IMR-90 (cell line): ENCODE measurements around the gene OSBPL2. TPM values are rescaled to one million over a fixed set of nuclear protein-coding genes. Genes with fewer than 3 reads are reported as not detected.

Experiments
- ATAC-seq: fragments of 200-7000 bp; cut with Tn5 transposase; 2 replicates; pipeline ENCODE4 v1.9.1; 2020; ENCODE audit warnings: low read depth, mild to moderate bottlenecking, moderate library complexity
- BruUV-seq: library from RNA; stranded (reverse); fragments of 400-500 nt; replicated peaks from 2 replicates; lab custom pipeline; 2021; lab: Mats Ljungman, UMichigan
- CTCF ChIA-PET: fragments of 300-600 bp; formaldehyde crosslinking; extraction: SDS; loops from one replicate; lab custom pipeline; 2021; ENCODE audit warnings: antibody characterized with exemption; lab: Yijun Ruan, JAX
- POLR2A ChIA-PET: fragments of 300-600 bp; sonication (Branson Sonifier 250); formaldehyde crosslinking; loops from one replicate; lab custom pipeline; 2022; ENCODE audit warnings: antibody characterized with exemption; ENCODE audit not compliant: unreplicated experiment; lab: Charles Lee
- DNase-seq: peaks from one replicate; pipeline ENCODE4 v3.0.0; 2013
- H2AFZ ChIP-seq: replicated peaks from 2 replicates; pipeline ENCODE3; 2013; ENCODE audit warnings: low read length, mild to moderate bottlenecking; ENCODE audit not compliant: poor library complexity
- H2AK5ac ChIP-seq: 2 replicates; pipeline ENCODE4 v1.6.1; 2013; ENCODE audit warnings: low read depth, low read length, inconsistent platforms
- H2AK9ac ChIP-seq: replicated peaks from 2 replicates; pipeline ENCODE3; 2013; ENCODE audit warnings: mild to moderate bottlenecking, low read depth, low read length, moderate library complexity; ENCODE audit not compliant: poor library complexity
- H2BK120ac ChIP-seq: 2 replicates; pipeline ENCODE4 v1.6.1; 2013; ENCODE audit warnings: low read depth, low read length, inconsistent platforms
- H2BK15ac ChIP-seq: 3 replicates; pipeline ENCODE4 v1.6.1; 2013; ENCODE audit warnings: low read depth, low read length, inconsistent platforms
- H2BK20ac ChIP-seq: 2 replicates; pipeline ENCODE4 v1.6.1; 2013; ENCODE audit warnings: low read depth, mild to moderate bottlenecking, inconsistent platforms, low read length, moderate library complexity
- H2BK5ac ChIP-seq: 2 replicates; pipeline ENCODE4 v1.6.1; 2013; ENCODE audit warnings: mild to moderate bottlenecking, low read depth, low read length, inconsistent platforms; ENCODE audit not compliant: poor library complexity, severe bottlenecking
- H3K14ac ChIP-seq: replicated peaks from 2 replicates; pipeline ENCODE4 v1.6.1; 2013; ENCODE audit warnings: low read depth, low read length, inconsistent platforms
- H3K18ac ChIP-seq: 2 replicates; pipeline ENCODE4 v1.6.1; 2013; ENCODE audit warnings: low read depth, low read length, control low read depth
- H3K23ac ChIP-seq: 2 replicates; pipeline ENCODE4 v1.6.1; 2013; ENCODE audit warnings: low read depth, low read length, inconsistent platforms
- H3K27ac ChIP-seq: 2 replicates; pipeline ENCODE4 v1.5.1; 2013; ENCODE audit warnings: mild to moderate bottlenecking, control low read depth, low read length; ENCODE audit not compliant: insufficient read depth
- H3K27me3 ChIP-seq: 2 replicates; pipeline ENCODE4 v1.6.1; 2013; ENCODE audit warnings: low read length; ENCODE audit not compliant: control insufficient read depth, insufficient read depth
- H3K36me3 ChIP-seq: 2 replicates; pipeline ENCODE4 v1.6.1; 2013; ENCODE audit warnings: low read length, mixed read lengths; ENCODE audit not compliant: control insufficient read depth, insufficient read depth
- H3K4ac ChIP-seq: 2 replicates; pipeline ENCODE4 v1.6.1; 2013; ENCODE audit warnings: low read depth, low read length, inconsistent platforms
- H3K4me1 ChIP-seq: 2 replicates; pipeline ENCODE4 v1.6.1; 2013; ENCODE audit warnings: low read length, mixed read lengths; ENCODE audit not compliant: control insufficient read depth, insufficient read depth
- H3K4me2 ChIP-seq: 2 replicates; pipeline ENCODE4 v1.6.1; 2013; ENCODE audit warnings: low read depth, mild to moderate bottlenecking, control low read depth, low read length, moderate library complexity
- H3K4me3 ChIP-seq: 2 replicates; pipeline ENCODE4 v1.5.1; 2013; ENCODE audit warnings: low read depth, mild to moderate bottlenecking, control low read depth, low read length, moderate library complexity; ENCODE audit not compliant: insufficient read depth
- H3K56ac ChIP-seq: 2 replicates; pipeline ENCODE4 v1.6.1; 2013; ENCODE audit warnings: low read length, inconsistent platforms; ENCODE audit not compliant: insufficient read depth; ENCODE audit errors: extremely low read depth
- H3K79me1 ChIP-seq, 2 experiments: 2 replicates each; pipeline ENCODE4 v1.6.1; 2013; ENCODE audit warnings: low read length in 2 of 2, inconsistent platforms in 1 of 2, low read depth in 1 of 2
- H3K9ac ChIP-seq: 2 replicates; pipeline ENCODE4 v1.6.1; 2013; ENCODE audit warnings: low read depth, low read length, control low read depth
- H3K9me1 ChIP-seq: 2 replicates; pipeline ENCODE4 v1.6.1; 2013; ENCODE audit warnings: low read length, inconsistent platforms; ENCODE audit not compliant: insufficient read depth
- H3K9me3 ChIP-seq: 2 replicates; pipeline ENCODE4 v1.6.1; 2013; ENCODE audit warnings: low read length; ENCODE audit not compliant: control insufficient read depth, insufficient read depth
- H4K20me1 ChIP-seq: 2 replicates; pipeline ENCODE4 v1.6.1; 2013; ENCODE audit warnings: low read length, inconsistent platforms; ENCODE audit not compliant: insufficient read depth
- H4K5ac ChIP-seq: 2 replicates; pipeline ENCODE4 v1.6.1; 2013; ENCODE audit warnings: mild to moderate bottlenecking, low read depth, low read length, control low read depth
- H4K8ac ChIP-seq, 2 experiments: 2 replicates each; pipeline ENCODE4 v1.6.1; 2013; ENCODE audit warnings: low read depth in 2 of 2, low read length in 2 of 2, control low read depth in 1 of 2, inconsistent platforms in 1 of 2
- H4K91ac ChIP-seq: 2 replicates; pipeline ENCODE4 v1.6.1; 2013; ENCODE audit warnings: low read depth, low read length, inconsistent platforms; ENCODE audit not compliant: insufficient read depth
- CEBPB ChIP-seq: IDR thresholded peaks from 2 replicates; pipeline ENCODE4 v1.6.1; 2012; ENCODE audit warnings: low read depth, low read length, improper control_type of control experiment
- FOS ChIP-seq: fragments of 150-350 bp; IDR thresholded peaks from 2 replicates; pipeline ENCODE4 v1.6.1; 2016; ENCODE audit warnings: low read depth, low read length
- MAFK ChIP-seq: IDR thresholded peaks from 2 replicates; pipeline ENCODE4 v1.6.1; 2012; ENCODE audit warnings: low read depth, low read length, improper control_type of control experiment
- POLR2A ChIP-seq: IDR thresholded peaks from 2 replicates; pipeline ENCODE4 v1.6.1; 2012; ENCODE audit warnings: mild to moderate bottlenecking, low read depth, low read length
- RAD21 ChIP-seq: IDR thresholded peaks from 2 replicates; pipeline ENCODE4 v1.6.1; 2012; ENCODE audit warnings: low read length, improper control_type of control experiment
- SMC3 ChIP-seq: fragments of 150-350 bp; IDR thresholded peaks from 2 replicates; pipeline ENCODE4 v1.6.1; 2016; ENCODE audit warnings: low read depth, mild to moderate bottlenecking, antibody characterized with exemption, low read length, moderate library complexity
- WGBS, 2 experiments: methylation state at CpG; one replicate each; pipeline versions ENCODE4 v1.1.5 to v1.1.7; 2013; ENCODE audit warnings: missing lambda C conversion rate in 2 of 2; ENCODE audit not compliant: insufficient read length in 1 of 2; ENCODE audit errors: extremely low coverage in 2 of 2; 5-methylcytosine and 5-hydroxymethylcytosine counted together
- dilution Hi-C: fragments of 300-500 bp; cut with HindIII; formaldehyde crosslinking; loops from one replicate; pipeline ENCODE4 v1.14.3; 2018; ENCODE audit warnings: low sequenced_read_pairs; ENCODE audit not compliant: unreplicated experiment
- in situ Hi-C: fragments of 300-500 bp; cut with MboI; formaldehyde crosslinking; loops from 3 replicates; pipeline ENCODE4 v1.14.3; 2019; ENCODE audit warnings: low sequenced_read_pairs, inconsistent platforms, mixed read lengths
- intact Hi-C: fragments of 100-400 bp; cut with micrococcal nuclease; formaldehyde crosslinking; loops from 2 replicates; pipeline ENCODE4 v1.10.0; 2022
- polyA plus RNA-seq, 3 experiments: library from polyadenylated mRNA; depleted of rRNA; stranded (reverse); fragments of >200 nt; gene quantifications; 2 replicates each; pipeline ENCODE4 v1.2.3, GENCODE V29; 2012; ENCODE audit warnings: low replicate concordance in 1 of 3
- total RNA-seq: library from RNA; depleted of rRNA; stranded (reverse); fragments of >200 nt; gene quantifications from 2 replicates; pipeline ENCODE4 v1.2.3, GENCODE V29; 2012
- TF ChIP-seq, protein P1 (sequence below): fragments of 150-350 bp; IDR thresholded peaks from 2 replicates; pipeline ENCODE4 v1.6.1; 2016; ENCODE audit warnings: low read depth, mild to moderate bottlenecking, low read length, moderate library complexity, borderline replicate concordance

The OSBPL2 gene
- total and polyA plus RNA-seq, 2 of the 4 experiments (the other 2 are of a cell fraction), result 19.3 to 27.6 TPM

DNA sequence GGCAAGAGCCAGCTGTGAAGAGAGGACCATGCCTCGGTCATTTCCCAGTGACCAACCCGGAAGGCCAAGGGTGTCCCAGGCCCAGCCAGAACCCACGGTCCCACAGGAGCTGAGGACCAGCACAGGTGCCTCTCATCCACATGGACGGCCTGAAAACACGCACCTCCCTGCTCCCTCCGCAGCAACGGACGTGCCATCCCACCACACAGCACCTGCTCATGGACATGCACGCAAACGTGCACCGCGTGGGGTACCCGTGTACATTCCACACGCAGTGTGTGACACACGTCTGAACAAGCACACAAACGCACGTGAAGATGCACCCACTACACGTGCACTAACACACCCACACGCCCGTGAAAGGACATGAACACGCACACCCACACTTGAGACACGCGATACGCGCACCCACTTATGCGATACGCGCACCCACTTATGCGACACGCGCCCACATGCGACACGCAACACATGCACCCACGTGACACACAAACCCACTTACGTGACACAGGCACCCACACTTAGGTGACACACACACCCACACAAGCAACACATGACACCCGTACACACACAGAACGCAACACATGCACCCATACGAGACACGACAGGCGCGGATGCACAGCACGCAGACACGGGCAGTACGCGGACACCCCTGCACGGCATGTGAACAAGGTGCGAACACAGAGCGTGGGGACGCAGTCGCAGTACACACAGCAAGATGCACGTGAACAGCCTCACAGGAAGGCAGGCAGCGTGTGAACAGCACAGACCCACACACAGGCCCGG is 98.6 kb downstream of the OSBPL2 start:
- ChIA-PET POLR2A (no interaction called here), CTCF (no interaction called here)
- BruUV-seq, result no TSS peak
- no peak overlapping the region for H3K27ac ChIP-seq
- H3K4ac ChIP-seq, result no peak overlapping the region
- H2BK15ac ChIP-seq, result no peak overlapping the region
- no peak overlapping the region for H4K5ac ChIP-seq
- H3K9me1 ChIP-seq, result no peaks in the 10 kb centered on the region
- DNase-seq, result no peak
- H3K4me3 ChIP-seq, result no peak overlapping the region
- no peak overlapping the region for H3K18ac ChIP-seq
- H3K9me3 ChIP-seq, result peaks cover 2% of the 10 kb centered on the region
- TF ChIP-seq, protein P1, sequence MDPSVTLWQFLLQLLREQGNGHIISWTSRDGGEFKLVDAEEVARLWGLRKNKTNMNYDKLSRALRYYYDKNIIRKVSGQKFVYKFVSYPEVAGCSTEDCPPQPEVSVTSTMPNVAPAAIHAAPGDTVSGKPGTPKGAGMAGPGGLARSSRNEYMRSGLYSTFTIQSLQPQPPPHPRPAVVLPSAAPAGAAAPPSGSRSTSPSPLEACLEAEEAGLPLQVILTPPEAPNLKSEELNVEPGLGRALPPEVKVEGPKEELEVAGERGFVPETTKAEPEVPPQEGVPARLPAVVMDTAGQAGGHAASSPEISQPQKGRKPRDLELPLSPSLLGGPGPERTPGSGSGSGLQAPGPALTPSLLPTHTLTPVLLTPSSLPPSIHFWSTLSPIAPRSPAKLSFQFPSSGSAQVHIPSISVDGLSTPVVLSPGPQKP, result no peak
- TF ChIP-seq RAD21 (no peak), MAFK (no peak), SMC3 (no peak), POLR2A (no peak), FOS (no peak), CEBPB (no peak)
- in situ Hi-C loops (no loop called here), dilution Hi-C loops (no loop called here), intact Hi-C loops (no loop called here)
- H4K8ac ChIP-seq, result no peak overlapping the region
- no peak overlapping the region for H3K4me2 ChIP-seq
- H3K36me3 ChIP-seq, result peaks cover 24% of the 10 kb centered on the region; the same call in 1 of the 2 replicates
- H2BK20ac ChIP-seq, result no peak overlapping the region
- no peaks in the 10 kb centered on the region for H3K79me1 ChIP-seq
- no peaks in the 10 kb centered on the region for H3K4me1 ChIP-seq
- H2AK5ac ChIP-seq, result no peak overlapping the region
- H2AK9ac ChIP-seq, result no peak overlapping the region
- no peaks in the 10 kb centered on the region; the same call in 1 of the 2 replicates for H4K20me1 ChIP-seq
- no peak overlapping the region for H3K14ac ChIP-seq
- H2BK5ac ChIP-seq, result no peak overlapping the region
- no peak overlapping the region for H3K56ac ChIP-seq
- H3K23ac ChIP-seq, result no peak overlapping the region
- peak overlapping the region; percentile 8 for H2AFZ ChIP-seq
- no peak for ATAC-seq
- H2BK120ac ChIP-seq, result no peak overlapping the region
- H4K91ac ChIP-seq, result no peak overlapping the region
- WGBS, 2 experiments, result 95% methylated on average over 30 of the region's 53 CpGs; no CpG with 5 or more reads in 1 of the 2 experiments
- H3K9ac ChIP-seq, result no peak overlapping the region
- no peaks in the 10 kb centered on the region for H3K27me3 ChIP-seq
